Inflammatory macrophage treated with lipopolysaccharide for 1 hour (primary cell): ENCODE results near the gene DPP7.

Experiments used
- DNase-seq, 2 donors: peaks; one replicate each; pipeline ENCODE4 v3.0.0-alpha.2; 2020 to 2022

Gene DPP7

DNA sequence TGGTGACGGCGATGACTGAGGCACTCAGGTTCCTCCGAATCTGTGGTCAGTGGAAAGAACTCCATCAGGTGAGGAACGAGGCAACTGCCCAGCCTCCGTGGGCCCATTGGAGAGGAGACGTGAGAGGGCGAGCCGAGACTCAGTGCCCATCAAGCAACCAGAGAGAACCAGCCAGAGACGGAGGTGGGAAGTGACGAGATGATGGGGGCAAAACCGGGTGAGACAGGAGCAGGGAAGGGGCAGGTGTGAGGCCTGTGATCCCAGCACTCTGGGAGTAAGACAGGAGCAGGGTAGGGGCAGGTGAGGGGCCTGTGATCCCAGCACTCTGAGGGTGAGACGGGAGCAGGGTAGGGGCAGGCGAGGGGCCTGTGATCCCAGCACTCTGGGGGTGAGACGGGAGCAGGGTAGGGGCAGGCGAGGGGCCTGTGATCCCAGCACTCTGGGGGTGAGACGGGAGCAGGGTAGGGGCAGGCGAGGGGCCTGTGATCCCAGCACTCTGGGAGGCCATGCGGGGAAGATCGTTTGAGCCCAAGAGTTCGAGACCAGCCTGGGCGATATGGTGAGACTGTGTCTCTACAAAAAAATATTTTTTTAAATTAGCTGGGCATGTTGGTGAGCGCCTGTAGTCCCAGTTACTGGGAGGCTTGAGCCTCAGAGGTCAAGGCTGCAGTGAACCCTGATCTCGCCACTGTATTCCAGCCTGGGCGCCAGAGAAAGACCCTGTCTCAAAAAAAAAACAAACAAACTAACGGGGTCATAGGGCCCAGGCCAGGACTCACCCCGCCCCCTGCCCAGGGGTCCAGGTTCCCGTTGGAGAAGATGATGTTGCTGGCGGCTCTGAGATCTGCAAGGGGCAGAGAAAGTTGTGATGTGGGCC is 3.4 kb downstream of the DPP7 start:
- no peak for DNase-seq

- DNase-seq: no peak
Observed at GRCh38 chr9:137110147-137110910, 4.2 kb downstream of the DPP7 start.

DNA sequence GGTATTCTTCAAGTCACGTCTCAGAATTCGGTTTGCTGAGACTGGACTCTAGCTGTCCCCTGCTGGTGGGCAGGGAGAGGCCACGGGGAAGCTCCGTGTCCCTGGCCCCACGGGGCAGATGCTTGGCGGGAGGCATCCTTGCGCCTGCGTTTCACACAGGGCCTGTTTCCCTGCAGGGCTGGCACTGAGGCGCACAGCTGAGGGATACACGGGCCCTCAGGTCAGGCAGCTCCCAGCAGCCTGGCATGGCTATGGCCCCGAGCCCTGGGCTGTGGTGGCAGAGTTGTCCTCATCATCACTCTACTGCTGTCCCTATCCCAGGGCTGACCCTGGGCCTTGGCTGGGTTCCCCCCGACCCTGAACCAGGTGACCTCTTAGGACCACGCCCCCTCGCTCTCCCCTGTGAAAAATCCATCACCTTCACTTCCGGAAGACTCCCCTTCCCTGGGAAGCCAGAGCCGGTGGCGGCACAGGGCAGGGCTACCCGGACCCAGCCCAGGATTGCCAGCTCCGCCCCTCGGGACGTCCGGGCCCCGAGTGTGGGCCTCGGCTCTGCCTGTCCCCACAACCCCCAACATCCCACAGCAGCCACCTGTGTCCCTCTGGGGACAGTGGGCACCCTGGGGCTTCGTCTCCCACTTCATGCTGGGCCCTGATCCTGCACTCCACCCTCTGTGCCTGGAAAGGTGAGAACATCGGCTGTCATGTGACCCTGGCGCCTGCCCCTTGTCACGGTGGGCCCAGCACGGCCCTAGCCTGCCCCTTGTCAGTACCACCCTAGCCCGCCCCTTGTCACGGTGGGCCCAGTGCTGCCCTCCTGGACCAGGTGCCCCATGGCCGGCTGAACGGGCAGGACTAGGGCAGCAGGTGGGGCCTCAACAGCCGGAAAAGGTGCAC is 5.0 kb downstream of the DPP7 start:
- DNase-seq: no peak

DNA sequence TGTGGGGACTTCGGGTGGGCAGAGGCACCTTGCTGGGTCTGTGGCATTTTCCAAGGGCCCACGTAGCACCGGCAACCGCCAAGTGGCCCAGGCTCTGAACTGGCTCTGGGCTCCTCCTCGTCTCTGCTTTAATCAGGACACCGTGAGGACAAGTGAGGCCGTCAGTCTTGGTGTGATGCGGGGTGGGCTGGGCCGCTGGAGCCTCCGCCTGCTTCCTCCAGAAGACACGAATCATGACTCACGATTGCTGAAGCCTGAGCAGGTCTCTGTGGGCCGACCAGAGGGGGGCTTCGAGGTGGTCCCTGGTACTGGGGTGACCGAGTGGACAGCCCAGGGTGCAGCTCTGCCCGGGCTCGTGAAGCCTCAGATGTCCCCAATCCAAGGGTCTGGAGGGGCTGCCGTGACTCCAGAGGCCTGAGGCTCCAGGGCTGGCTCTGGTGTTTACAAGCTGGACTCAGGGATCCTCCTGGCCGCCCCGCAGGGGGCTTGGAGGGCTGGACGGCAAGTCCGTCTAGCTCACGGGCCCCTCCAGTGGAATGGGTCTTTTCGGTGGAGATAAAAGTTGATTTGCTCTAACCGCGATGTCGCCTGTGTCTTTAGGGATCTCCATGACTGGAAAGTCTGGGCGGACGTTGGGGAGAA is 5.8 kb downstream of the DPP7 start:
- no peak for DNase-seq

DNA sequence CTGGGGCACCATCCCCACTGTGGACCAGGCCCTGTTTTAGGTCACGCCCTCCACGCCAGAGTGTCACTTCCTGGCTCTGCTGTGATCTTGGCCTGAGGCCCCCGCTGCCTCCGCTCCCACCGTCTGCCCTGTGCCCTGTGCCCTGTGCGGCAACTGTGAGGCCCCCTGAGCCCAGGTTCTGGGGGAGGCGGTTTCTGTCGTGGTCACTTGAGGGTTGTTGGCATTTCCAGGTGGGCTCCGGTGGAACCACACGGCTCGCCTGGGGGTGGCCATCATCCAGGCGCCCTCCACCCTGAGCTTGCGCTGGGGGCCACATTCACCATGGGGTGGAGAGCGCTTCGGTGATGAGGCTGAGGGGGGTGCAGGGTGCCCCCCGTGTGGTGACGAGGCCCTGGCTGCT is 6.6 kb downstream of the DPP7 start:
- DNase-seq: no peak

DNA sequence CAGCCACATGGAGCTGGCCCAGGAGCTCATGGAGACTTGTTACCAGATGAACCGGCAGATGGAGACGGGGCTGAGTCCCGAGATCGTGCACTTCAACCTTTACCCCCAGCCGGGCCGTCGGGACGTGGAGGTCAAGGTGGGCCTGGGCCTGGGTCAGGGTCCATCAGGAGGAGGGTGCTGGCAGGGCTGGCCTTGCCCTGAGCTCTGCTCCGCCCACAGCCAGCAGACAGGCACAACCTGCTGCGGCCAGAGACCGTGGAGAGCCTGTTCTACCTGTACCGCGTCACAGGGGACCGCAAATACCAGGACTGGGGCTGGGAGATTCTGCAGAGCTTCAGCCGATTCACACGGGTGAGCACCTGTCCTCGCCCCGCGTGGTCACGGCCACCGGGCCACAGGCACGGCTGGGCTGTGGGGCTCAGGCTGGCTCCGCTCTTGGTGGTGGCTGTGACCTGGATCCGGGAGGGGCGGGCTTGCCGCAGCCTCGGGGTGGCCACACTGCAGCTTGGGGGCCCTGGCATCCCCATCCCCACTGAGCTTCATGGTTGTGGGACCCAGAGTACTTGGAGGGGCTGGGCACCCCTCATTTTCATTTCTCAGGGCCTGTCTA is 7.1 kb downstream of the DPP7 start:
- DNase-seq: no peak

DNA sequence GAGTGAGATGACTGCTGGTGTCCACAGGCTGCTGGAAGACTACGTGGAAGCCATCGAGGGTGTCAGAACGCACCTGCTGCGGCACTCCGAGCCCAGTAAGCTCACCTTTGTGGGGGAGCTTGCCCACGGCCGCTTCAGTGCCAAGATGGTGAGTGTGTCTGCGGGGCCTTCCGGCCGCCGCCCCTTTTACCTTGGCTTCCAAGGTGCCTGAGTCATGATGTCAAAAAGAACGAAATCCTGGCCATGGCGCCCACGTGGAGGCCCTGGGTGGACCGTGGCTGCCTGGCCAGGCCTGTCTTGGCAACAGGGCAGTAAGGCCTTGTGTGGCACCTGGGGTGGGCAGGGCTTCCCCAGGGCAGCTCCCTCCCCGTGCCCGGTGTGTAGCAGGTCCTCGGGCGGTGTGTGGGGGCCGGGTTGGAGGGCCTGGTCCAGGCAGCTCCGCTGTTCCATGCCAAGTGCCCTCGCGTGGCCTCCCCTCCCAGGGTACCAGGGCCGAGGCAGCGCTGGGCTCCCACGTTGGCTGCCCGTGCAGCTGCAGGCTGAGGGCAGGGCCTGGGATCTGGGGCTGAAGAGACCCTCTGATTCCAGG is 7.8 kb downstream of the DPP7 start:
- DNase-seq: no peak

DNA sequence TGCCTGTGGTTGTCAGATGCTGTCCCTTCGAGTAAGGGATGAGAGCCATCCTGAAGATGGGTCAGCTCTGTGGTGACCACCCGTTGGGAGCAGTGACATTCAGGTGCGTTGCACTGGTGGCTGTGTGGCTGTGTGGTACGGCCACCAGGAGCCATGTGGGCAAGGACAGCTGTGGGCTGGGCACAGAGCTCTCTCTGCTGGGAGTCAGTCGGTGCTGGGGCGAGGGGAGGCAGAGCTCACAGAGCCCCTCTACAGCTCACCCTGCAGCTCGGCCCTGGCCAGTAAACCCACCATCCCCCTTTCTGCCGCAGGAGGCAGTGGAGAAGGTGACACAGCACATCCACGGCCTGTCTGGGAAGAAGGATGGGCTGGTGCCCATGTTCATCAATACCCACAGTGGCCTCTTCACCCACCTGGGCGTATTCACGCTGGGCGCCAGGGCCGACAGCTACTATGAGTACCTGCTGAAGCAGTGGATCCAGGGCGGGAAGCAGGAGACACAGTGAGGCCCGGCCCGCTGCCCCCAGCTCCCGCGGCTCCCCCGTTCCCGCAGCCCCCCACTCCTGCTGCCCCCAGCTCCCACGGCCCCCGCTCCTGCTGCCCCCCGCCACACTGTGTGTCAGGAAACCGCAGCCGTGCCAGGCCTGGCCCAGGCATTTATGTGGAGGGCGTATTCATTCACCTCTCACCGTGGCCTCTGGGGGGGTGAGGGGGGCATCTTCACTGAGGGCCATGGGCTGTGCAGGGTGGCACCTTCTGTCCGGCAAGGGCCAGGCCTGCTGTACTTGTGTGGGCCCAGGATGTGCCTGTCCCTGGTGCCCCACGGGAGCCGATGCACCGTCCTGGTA is 8.5 kb downstream of the DPP7 start:
- no peak for DNase-seq

DNA sequence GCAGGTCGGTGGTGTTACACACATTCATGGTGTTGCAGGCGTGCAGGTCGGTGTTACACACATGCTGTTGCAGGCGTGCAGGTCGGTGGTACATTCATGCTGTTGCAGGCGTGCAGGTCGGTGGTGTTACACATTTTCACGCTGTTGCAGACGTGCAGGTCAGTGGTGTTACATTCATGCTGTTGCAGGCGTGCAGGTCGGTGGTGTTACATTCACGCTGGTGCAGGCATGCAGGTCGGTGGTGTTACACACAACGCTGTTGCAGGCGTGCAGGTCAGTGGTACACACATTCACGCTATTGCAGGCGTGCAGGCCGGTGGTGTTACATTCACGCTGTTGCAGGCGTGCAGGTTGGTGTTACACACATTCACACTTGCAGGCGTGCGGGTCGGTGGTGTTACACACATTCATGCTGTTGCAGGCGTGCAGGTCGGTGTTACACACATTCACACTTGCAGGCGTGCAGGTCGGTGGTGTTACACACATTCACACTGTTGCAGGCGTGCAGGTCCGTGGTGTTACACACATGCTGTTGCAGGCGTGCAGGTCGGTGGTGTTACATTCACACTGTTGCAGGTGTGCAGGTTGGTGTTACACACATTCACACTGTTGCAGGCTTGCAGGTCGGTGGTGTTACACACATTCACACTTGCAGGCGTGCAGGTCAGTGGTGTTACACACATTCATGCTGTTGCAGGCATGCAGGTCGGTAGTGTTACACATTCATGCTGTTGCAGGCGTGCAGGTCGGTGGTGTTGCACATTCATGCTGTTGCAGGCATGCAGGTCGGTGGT is 11.1 kb downstream of the DPP7 start:
- no peak for DNase-seq

- no peak for DNase-seq
Observed at GRCh38 chr9:137099231-137099630, 15.3 kb downstream of the DPP7 start.

- no peak for DNase-seq
Observed at GRCh38 chr9:137097761-137098462, 16.6 kb downstream of the DPP7 start.

GRCh38 chr9:137096785-137097546 is 17.6 kb downstream of the DPP7 start:
- DNase-seq: no peak

GRCh38 chr9:137095664-137096517 is 18.6 kb downstream of the DPP7 start:
- DNase-seq: no peak

GRCh38 chr9:137089232-137089947 is 25.1 kb downstream of the DPP7 start:
- no peak for DNase-seq

GRCh38 chr9:137088121-137088520 is 26.4 kb downstream of the DPP7 start:
- DNase-seq: no peak

- peak; percentile 32 to 43 for DNase-seq
Observed at GRCh38 chr9:137087409-137087925, 27.1 kb downstream of the DPP7 start.
